Muscle of leg (tissue), 11 donors: ENCODE data around the gene TMEM17. TPM values are rescaled to one million over a fixed set of nuclear protein-coding genes. Genes with fewer than 3 reads are reported as not detected.
"Not testable (repeated sequence)": the region's sequence is repeated elsewhere in the genome, so short reads cannot be mapped to it uniquely, and the experiment has no call there.

Source experiments
- DNase-seq: peaks from one replicate; pipeline ENCODE4 v3.0.0; 2013
- H3K27ac ChIP-seq: one replicate; pipeline ENCODE4 v1.5.1; 2013; ENCODE audit warnings: mild to moderate bottlenecking, low read length, control low read depth
- H3K27me3 ChIP-seq: one replicate; pipeline ENCODE4 v1.6.1; 2013; ENCODE audit warnings: low read length; ENCODE audit not compliant: control insufficient read depth, insufficient read depth
- H3K36me3 ChIP-seq: one replicate; pipeline ENCODE4 v1.6.1; 2013; ENCODE audit warnings: low read length; ENCODE audit not compliant: control insufficient read depth, insufficient read depth
- H3K4me1 ChIP-seq: one replicate; pipeline ENCODE4 v1.6.1; 2013; ENCODE audit warnings: low read length; ENCODE audit not compliant: control insufficient read depth, insufficient read depth
- H3K4me3 ChIP-seq: one replicate; pipeline ENCODE4 v1.5.1; 2013; ENCODE audit warnings: low read length, control low read depth
- H3K9me3 ChIP-seq: replicated peaks from 2 replicates; pipeline ENCODE4 v1.6.1; 2013; ENCODE audit warnings: low read depth, low read length; ENCODE audit not compliant: control insufficient read depth
- WGBS: methylation state at CpG from one replicate; pipeline ENCODE4 v1.1.5; 2013; ENCODE audit warnings: missing lambda C conversion rate; ENCODE audit not compliant: insufficient coverage; 5-methylcytosine and 5-hydroxymethylcytosine counted together
- polyA plus RNA-seq, 8 donors: library from polyadenylated mRNA; unstranded; fragments of 120-200 nt; gene quantifications; one replicate each; pipeline versions ENCODE4 v1.2.1 to v1.2.3, GENCODE V29; 2013; ENCODE audit warnings: inconsistent platforms in 1 of 8, low replicate concordance in 1 of 8; ENCODE audit not compliant: insufficient read length in 8 of 8, insufficient read depth in 1 of 8
- total RNA-seq: library from RNA; stranded (reverse); fragments of 120-200 nt; gene quantifications from one replicate; pipeline ENCODE4 v1.2.4, GENCODE V29; 2013

Gene TMEM17
- total and polyA plus RNA-seq, 9 donors, result 1.2 to 2.2 (median 1.3) TPM

DNA sequence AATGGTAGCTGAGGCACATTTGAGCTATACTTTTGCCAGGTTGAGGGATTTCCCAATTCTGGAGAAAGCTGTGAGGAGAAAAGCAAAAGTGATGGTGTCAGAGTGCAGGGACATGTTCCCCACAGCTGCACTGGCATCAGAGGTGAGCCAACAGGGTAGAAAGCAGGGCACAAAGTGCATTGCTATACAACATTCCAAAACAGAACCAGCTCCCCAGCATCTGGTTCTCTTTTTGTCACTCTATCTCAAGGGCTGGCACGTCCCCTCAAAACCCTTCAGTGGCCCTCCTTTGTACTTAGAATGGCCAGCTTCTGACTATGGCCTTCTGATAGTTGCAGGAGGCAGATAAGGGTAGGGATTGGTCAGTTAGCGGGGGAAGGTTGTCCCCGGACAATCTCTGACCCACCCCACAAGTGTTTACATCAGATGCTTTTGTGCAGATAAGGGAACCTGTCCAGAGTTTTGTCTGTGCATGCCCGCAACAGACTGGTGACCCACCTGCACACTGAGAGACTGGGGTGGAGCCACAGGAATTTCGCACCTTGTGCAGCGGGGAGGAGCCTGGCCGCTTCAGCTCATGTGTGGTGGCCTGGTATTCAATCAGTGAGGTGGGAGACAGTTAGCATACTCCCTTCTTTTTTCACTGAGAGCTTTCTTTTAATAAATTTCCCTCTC is 31.0 kb upstream of the TMEM17 start:
- no peak overlapping the region for H3K4me3 ChIP-seq
- H3K27ac ChIP-seq, result no peak overlapping the region
- WGBS, result 88% methylated on average over 1 of the region's 7 CpGs
- H3K36me3 ChIP-seq, result no peaks in the 10 kb centered on the region
- no peaks in the 10 kb centered on the region for H3K27me3 ChIP-seq
- H3K9me3 ChIP-seq, result no peaks in the 10 kb centered on the region
- no peaks in the 10 kb centered on the region for H3K4me1 ChIP-seq
- no peak for DNase-seq

DNA sequence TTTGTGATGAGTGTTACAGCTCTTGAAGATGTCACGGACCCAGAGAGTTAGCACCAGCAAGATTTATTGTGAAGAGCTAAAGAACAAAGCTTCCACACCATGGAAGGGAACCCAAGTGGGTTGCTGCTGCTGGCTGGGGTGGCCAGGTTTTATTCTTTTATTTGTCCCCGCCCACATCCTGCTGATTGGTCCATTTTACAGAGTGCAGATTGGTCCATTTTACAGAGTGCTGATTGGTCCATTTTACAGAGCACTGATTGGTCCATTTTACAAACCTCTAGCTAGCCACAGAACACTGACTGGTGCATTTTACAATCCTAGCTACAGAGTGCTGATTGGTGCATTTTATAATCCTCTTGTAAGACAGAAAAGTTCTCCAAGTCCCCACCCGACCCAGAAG is 29.5 kb upstream of the TMEM17 start:
- not testable (repeated sequence) for DNase-seq, H3K9me3 ChIP-seq, H3K27me3 ChIP-seq, H3K4me3 ChIP-seq, H3K4me1 ChIP-seq, H3K27ac ChIP-seq, H3K36me3 ChIP-seq
- 82% methylated on average over 2 of the region's 3 CpGs for WGBS

DNA sequence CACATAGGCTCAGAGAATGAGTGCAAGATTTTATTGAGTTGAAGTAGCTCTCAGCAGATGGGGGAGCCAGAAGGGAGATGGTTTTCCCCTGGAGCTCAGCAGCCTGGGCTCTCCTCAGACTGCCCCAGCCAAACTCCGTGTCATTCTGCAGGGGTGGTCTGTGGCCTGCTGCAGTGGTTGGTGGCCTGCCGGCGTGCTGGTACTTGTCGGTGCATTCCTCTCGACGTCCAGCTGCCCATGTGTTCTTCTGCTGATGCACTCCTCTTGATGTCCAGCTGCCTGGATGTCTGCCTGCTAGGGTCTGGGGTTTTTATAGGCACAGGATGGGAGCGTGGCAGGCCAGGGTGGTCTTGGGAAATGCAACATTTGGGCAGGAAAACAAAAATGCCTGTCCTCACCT is 25.6 kb upstream of the TMEM17 start:
- Histone ChIP-seq H3K36me3 (no peaks in the 10 kb centered on the region), H3K27me3 (no peaks in the 10 kb centered on the region), H3K4me1 (no peaks in the 10 kb centered on the region), H3K4me3 (no peak overlapping the region), H3K27ac (no peak overlapping the region), H3K9me3 (no peaks in the 10 kb centered on the region)
- no peak for DNase-seq
- 85% methylated on average over 6 of the region's 7 CpGs for WGBS

DNA sequence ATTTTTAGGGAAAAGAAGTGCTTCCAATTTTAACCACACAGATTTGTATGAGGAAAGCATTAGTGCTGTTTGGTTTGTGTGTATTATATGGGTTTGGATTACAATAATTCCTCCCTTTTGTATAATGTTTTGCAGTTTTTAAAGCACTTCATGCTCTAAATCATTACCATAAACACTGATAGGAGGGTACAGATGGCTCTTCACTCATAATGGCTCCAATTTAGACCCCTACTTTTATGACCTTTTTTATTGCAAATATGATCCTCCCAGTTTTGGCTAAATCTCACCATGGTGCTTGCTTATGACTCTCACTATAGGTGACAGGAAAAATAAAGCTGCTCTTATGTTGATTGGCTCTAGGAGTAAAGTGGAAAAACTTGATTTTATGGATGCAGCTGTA is 23.8 kb upstream of the TMEM17 start:
- Histone ChIP-seq H3K9me3 (no peaks in the 10 kb centered on the region), H3K4me3 (no peak overlapping the region), H3K27ac (no peak overlapping the region), H3K4me1 (no peaks in the 10 kb centered on the region), H3K27me3 (no peaks in the 10 kb centered on the region), H3K36me3 (no peaks in the 10 kb centered on the region)
- DNase-seq, result no peak

DNA sequence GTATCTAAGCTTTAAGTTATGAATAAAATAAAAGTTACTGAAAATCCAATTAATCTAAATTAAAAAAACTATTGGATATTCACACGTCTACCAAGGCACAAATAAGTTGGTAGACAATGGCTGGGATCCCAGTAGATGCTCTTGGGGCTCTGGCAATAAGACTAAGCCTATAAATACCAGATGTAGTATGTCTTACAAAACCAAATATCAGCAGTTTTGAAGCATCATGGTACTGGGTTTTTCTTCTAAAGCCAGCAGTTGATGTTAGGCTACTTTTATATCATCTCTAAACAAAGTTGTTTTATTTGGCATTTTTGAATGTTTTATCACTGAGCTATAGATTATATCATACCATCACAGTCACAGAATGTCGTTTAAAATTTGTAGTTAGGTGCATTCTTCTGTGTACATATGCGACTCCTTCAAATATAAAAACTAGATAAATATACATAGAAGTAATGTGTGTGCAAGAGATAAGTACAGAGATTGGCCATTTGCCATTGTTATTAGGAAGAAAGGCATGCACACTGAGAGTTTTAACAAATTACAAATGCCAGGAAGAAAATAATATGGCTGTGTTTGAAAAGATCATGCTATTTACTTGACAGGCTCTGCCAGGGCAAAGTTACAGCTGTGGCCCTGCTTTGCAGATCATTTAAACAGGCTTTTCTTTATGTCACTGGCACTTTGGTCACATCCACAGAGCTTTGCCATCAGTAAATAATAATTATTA is 21.6 kb upstream of the TMEM17 start:
- WGBS, result no CpG with 5 or more reads among the region's 3 CpGs
- Histone ChIP-seq H3K27ac (no peak overlapping the region), H3K27me3 (no peaks in the 10 kb centered on the region), H3K4me1 (no peaks in the 10 kb centered on the region), H3K9me3 (no peaks in the 10 kb centered on the region), H3K4me3 (no peak overlapping the region), H3K36me3 (no peaks in the 10 kb centered on the region)
- no peak for DNase-seq

DNA sequence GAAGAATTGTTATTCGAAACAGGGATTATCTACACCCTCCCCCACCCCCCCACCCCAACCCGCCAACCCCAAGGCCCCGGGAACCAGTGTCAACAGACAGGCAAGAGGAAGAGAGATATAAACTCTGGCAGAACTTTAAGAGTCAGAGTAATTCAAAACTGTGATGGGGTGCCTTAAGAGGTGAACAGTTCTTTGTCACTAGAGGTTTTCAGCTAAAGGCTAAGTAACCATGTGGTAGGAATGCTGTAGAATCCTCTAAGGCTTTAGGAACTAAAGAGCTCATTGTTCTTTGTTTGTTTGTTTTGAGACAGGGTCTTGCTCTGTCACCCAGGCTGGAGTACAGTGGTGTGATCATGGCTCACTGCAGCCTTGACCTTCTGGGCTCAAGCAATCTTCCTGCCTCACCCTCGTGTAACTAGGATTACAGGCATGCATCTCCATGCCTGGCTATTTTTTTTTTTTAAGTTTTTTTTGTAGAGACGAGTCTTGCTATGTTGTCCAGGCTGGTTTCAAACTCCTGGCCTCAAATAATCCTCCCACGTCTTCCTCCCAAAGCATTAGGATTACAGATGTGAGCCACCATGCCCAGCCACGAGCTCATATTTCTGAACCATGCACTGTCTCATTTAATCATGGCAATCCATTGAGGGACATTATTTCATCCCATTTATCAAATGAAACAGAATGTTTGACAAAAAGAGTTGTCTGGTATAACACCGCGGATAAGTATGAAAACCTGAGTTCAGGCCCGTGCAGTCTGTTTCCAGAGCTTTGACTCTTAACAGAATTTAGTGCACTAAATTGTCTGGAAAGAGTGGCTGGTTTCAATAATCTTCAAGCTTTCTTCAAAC is 20.8 kb upstream of the TMEM17 start:
- WGBS, result 83% methylated on average over 3 of the region's 10 CpGs
- H3K27me3 ChIP-seq, result no peaks in the 10 kb centered on the region

DNA sequence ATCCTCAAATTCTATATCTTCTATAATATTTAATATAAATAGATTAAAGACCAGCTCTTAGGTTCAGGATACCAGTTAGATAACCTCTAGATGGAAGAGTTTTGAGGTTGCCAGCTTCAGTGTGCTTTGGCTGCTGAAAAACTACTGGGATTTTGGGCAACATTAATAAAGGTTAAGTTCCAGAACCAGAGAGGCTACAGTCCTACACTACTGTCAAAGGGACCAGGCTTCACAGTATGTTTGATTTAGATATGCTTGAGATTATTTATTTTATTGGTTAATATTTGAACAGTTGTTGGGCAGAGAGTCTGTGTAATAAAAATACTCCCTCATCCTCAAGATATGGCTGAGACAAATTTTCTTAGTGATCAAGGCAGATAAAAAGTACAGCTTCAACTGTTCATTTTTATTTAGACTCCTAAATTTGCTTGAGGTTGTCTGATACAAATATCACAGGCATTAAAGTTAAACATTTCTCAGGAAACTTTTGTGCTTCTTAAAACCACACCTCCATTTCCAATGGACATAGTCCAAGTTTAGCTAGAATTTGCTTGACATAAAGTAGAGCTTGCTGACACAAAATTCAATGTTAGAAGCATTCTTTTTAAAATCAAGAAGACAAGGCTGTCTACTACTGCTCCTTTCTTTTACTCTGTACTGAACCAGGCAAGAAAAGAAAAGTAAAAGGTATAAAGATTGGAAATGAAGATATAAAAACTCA is 19.7 kb upstream of the TMEM17 start:
- no peaks in the 10 kb centered on the region for H3K4me1 ChIP-seq
- no peaks in the 10 kb centered on the region for H3K27me3 ChIP-seq
- peak; percentile 56 for DNase-seq
- H3K27ac ChIP-seq, result no peak overlapping the region
- peaks cover 3% of the 10 kb centered on the region for H3K9me3 ChIP-seq
- no peaks in the 10 kb centered on the region for H3K36me3 ChIP-seq
- H3K4me3 ChIP-seq, result no peak overlapping the region

More for the DNA sequence above, 20.8 kb upstream of the TMEM17 start:
- Histone ChIP-seq H3K4me3 (no peak overlapping the region), H3K36me3 (no peaks in the 10 kb centered on the region), H3K9me3 (no peaks in the 10 kb centered on the region), H3K27ac (no peak overlapping the region), H3K4me1 (no peaks in the 10 kb centered on the region)
- no peak for DNase-seq

DNA sequence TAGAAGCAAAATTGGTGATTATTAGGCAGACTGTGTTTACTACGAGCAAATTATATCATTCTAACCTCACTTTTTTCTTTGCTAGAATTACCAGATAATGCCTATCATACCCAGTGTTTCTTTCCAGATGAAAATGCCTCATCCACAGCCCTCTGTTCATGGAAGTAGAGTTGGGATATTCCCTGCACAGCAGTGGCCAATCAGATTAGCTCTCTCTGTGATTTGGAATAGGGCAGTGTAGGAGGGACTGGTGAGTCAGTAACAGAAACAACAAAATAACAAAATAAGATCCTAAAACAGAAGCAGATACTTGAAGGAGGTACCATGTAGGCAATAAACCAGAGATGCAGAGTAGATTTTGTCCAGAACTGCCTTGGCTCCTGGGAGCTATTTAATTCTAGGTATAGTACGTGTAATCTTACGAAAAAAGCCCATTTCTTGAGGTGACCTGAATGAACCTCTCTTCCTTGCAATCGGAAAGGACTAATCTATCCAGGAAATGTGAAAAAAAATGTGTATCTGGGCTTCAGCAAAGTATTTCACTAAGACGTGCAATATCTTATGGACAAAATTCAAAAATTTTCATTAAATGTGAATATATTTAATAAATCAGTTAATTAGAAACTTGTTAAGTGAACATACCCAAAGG is 18.4 kb upstream of the TMEM17 start:
- Histone ChIP-seq H3K4me1 (no peaks in the 10 kb centered on the region), H3K27me3 (no peaks in the 10 kb centered on the region), H3K36me3 (no peaks in the 10 kb centered on the region), H3K9me3 (peaks cover 3% of the 10 kb centered on the region), H3K27ac (no peak overlapping the region), H3K4me3 (no peak overlapping the region)
- no CpG with 5 or more reads among the region's 5 CpGs for WGBS
- DNase-seq, result no peak

DNA sequence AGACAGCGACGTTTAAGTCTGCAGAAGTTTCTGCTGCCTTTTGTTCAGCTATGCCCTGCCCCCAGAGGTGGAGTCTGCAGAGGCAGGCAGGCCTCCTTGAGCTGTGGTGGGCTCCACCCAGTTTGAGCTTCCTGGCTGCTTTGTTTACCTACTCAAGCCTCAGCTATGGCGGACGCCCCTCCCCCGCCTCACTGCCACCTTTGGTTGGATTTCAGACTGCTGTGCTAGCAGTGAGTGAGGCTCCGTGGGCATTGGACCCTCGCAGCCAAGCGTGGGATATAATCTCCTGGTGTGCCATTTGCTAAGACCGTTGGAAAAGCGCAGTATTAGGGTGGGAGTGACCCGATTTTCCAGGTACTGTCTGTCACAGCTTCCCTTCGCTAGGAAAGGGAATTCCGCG is 15.1 kb upstream of the TMEM17 start:
- H3K36me3 ChIP-seq, DNase-seq, H3K4me1 ChIP-seq, H3K4me3 ChIP-seq, H3K9me3 ChIP-seq, H3K27ac ChIP-seq, H3K27me3 ChIP-seq: not testable (repeated sequence)
- WGBS, result 94% methylated on average over 14 of the region's 14 CpGs
